22Rv1 (cell line): ENCODE data around the gene KRT71.

Source experiments
- CTCF ChIP-seq: fragments of 450-650 bp; IDR thresholded peaks from 2 replicates; pipeline ENCODE4 v1.5.1; 2017; ENCODE audit warnings: mild to moderate bottlenecking
- ZFX ChIP-seq: fragments of 450-650 bp; IDR thresholded peaks from 2 replicates; pipeline ENCODE4 v1.6.1; 2017; ENCODE audit warnings: antibody characterized with exemption, borderline replicate concordance

GRCh38 chr12:52598966-52599365 is 46.0 kb upstream of the KRT71 start:
- no peak for TF ChIP-seq CTCF
- TF ChIP-seq ZFX, result no peak
